Measurements from ENCODE around the gene BDH1.

DNA sequence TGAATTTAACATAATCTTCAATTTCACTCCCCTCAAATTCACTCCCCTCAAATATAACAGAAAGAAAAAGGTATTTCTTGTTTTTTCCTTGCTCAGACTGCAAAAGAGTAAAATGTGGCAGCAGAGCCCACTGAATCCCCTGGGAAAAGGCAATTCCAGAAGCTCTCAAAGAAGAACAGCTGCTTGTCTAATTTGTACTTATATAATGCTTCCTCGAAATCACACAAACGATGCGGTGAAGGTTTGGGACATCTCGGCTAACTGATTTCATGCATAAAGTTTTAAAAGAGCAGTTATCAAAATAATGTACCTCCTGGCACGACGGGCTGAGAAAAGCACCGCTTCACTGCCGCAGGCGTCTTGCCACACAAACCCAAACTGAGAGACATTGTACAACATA lies 10.7 kb downstream of the BDH1 start:
- TF ChIP-seq EZH2 (optimal IDR thresholded peaks at IDR 0.05; ENCODE audit: low read depth, low read length): no peak
- TF ChIP-seq, protein P1, sequence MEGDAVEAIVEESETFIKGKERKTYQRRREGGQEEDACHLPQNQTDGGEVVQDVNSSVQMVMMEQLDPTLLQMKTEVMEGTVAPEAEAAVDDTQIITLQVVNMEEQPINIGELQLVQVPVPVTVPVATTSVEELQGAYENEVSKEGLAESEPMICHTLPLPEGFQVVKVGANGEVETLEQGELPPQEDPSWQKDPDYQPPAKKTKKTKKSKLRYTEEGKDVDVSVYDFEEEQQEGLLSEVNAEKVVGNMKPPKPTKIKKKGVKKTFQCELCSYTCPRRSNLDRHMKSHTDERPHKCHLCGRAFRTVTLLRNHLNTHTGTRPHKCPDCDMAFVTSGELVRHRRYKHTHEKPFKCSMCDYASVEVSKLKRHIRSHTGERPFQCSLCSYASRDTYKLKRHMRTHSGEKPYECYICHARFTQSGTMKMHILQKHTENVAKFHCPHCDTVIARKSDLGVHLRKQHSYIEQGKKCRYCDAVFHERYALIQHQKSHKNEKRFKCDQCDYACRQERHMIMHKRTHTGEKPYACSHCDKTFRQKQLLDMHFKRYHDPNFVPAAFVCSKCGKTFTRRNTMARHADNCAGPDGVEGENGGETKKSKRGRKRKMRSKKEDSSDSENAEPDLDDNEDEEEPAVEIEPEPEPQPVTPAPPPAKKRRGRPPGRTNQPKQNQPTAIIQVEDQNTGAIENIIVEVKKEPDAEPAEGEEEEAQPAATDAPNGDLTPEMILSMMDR (IDR thresholded peaks at IDR 0.05; ENCODE audit: low read length): no peak
- no peak for TF ChIP-seq EZH2phosphoT487 (IDR thresholded peaks at IDR 0.05; ENCODE audit: low read length)

Measured in MM.1S (cell line).